Inflammatory macrophage treated with lipopolysaccharide for 4 hours (primary cell): ENCODE results near the gene RASD1.
A peak's percentile ranks its signal among the peaks of the same experiment; 100 is the strongest.
"Not testable (repeated sequence)": the region's sequence is repeated elsewhere in the genome, so short reads cannot be mapped to it uniquely, and the experiment has no call there.

ENCODE experiments used
- DNase-seq: peaks from one replicate; pipeline ENCODE4 v3.0.0-alpha.2; 2020

The RASD1 gene

GRCh38 chr17:17467720-17468119 lies 28.5 kb downstream of the RASD1 start:
- DNase-seq, result no peak

GRCh38 chr17:17467016-17467415 lies 29.2 kb downstream of the RASD1 start:
- no peak for DNase-seq

- no peak for DNase-seq
Observed at GRCh38 chr17:17466511-17466910, 29.7 kb downstream of the RASD1 start.

- not testable (repeated sequence) for DNase-seq
Observed at GRCh38 chr17:17465878-17466277, 30.3 kb downstream of the RASD1 start.

- DNase-seq, result no peak
Observed at GRCh38 chr17:17463821-17464220, 32.4 kb downstream of the RASD1 start.

- no peak for DNase-seq
Observed at GRCh38 chr17:17462048-17462824, 34.0 kb downstream of the RASD1 start.

GRCh38 chr17:17460038-17460437 lies 36.2 kb downstream of the RASD1 start:
- DNase-seq, result no peak

- no peak for DNase-seq
Observed at GRCh38 chr17:17457680-17458079, 38.5 kb downstream of the RASD1 start.

GRCh38 chr17:17456251-17456650 lies 39.9 kb downstream of the RASD1 start:
- DNase-seq, result no peak

GRCh38 chr17:17455173-17455572 lies 41.0 kb downstream of the RASD1 start:
- no peak for DNase-seq

GRCh38 chr17:17454700-17455099 lies 41.5 kb downstream of the RASD1 start:
- not testable (repeated sequence) for DNase-seq

GRCh38 chr17:17454276-17454675 lies 41.9 kb downstream of the RASD1 start:
- DNase-seq, result no peak

- DNase-seq, result no peak
Observed at GRCh38 chr17:17453088-17453487, 43.1 kb downstream of the RASD1 start.

GRCh38 chr17:17448723-17449122 lies 47.5 kb downstream of the RASD1 start:
- no peak for DNase-seq

GRCh38 chr17:17448076-17448475 lies 48.1 kb downstream of the RASD1 start:
- DNase-seq, result no peak

GRCh38 chr17:17447264-17447663 lies 48.9 kb downstream of the RASD1 start:
- no peak for DNase-seq

GRCh38 chr17:17446666-17447155 lies 49.5 kb downstream of the RASD1 start:
- DNase-seq, result no peak

- peak; percentile 48 for DNase-seq
Observed at GRCh38 chr17:17445925-17446665, 50.1 kb downstream of the RASD1 start.

GRCh38 chr17:17445296-17445924 lies 50.8 kb downstream of the RASD1 start:
- DNase-seq, result no peak
